Endothelial cell (in vitro differentiated cells): ENCODE results near the gene TBC1D22A. TPM values are rescaled to one million over a fixed set of nuclear protein-coding genes. Genes with fewer than 3 reads are reported as not detected.

Source experiments
- DNase-seq: peaks from one replicate; pipeline ENCODE4 v3.0.0; 2021; ENCODE audit warnings: low spot score
- H3K27ac Mint-ChIP-seq: one replicate; pipeline ENCODE4 v1.8.0; 2021; ENCODE audit warnings: mixed read lengths, inconsistent platforms; ENCODE audit not compliant: unreplicated experiment
- H3K27me3 Mint-ChIP-seq: one replicate; pipeline ENCODE4 v1.8.0; 2021; ENCODE audit warnings: mild to moderate bottlenecking, moderate library complexity, mixed read lengths, inconsistent platforms; ENCODE audit not compliant: unreplicated experiment
- H3K36me3 Mint-ChIP-seq: one replicate; pipeline ENCODE4 v1.8.0; 2021; ENCODE audit warnings: mild to moderate bottlenecking, low read depth, mixed read lengths, inconsistent platforms; ENCODE audit not compliant: unreplicated experiment
- H3K4me1 Mint-ChIP-seq: one replicate; pipeline ENCODE4 v1.8.0; 2021; ENCODE audit warnings: mild to moderate bottlenecking, mixed read lengths, inconsistent platforms; ENCODE audit not compliant: unreplicated experiment
- H3K4me3 Mint-ChIP-seq: one replicate; pipeline ENCODE4 v1.8.0; 2021; ENCODE audit warnings: mild to moderate bottlenecking, mixed read lengths, inconsistent platforms; ENCODE audit not compliant: unreplicated experiment
- H3K9me3 Mint-ChIP-seq: one replicate; pipeline ENCODE4 v1.8.0; 2021; ENCODE audit warnings: mixed read lengths, inconsistent platforms; ENCODE audit not compliant: unreplicated experiment
- CTCF ChIP-seq: fragments of 200-600 bp; sonication (generic); IDR thresholded peaks from one replicate; pipeline ENCODE4 v1.5.0; 2021; ENCODE audit warnings: antibody characterized with exemption; ENCODE audit not compliant: unreplicated experiment
- total RNA-seq: library from RNA; stranded (reverse); fragmentation: NEBNext Ultra II Directional; extraction: Animal tissue kit (Norgen Biotek cat#: 25700); gene quantifications from one replicate; pipeline ENCODE4 v1.2.1, GENCODE V29; 2021; ENCODE audit not compliant: unreplicated experiment

TBC1D22A gene
- total RNA-seq, 1 donor from 2014 or later, result 25.3 TPM

DNA sequence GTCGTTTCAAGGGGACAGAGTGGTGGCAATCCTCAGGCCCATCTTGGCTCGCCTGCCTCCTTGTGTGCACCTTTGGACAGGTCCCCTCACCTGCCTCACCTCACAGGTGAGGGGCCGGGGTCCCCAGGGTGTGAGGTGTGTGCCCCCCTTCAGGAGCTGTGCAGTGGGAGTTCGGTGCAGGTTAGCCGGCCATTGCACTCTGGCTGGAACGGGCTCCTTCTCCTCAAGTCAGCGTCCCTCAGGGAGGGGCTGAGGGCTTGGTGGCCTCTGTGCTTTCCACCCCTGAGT is 269.1 kb downstream of the TBC1D22A start:
- Mint-ChIP-seq H3K27ac (no peak overlapping the region), H3K4me1 (no peaks in the 10 kb centered on the region), H3K4me3 (no peak overlapping the region), H3K36me3 (peaks cover 7% of the 10 kb centered on the region), H3K27me3 (peaks cover 9% of the 10 kb centered on the region), H3K9me3 (no peaks in the 10 kb centered on the region)
- no peak for DNase-seq
- TF ChIP-seq CTCF, result no peak

DNA sequence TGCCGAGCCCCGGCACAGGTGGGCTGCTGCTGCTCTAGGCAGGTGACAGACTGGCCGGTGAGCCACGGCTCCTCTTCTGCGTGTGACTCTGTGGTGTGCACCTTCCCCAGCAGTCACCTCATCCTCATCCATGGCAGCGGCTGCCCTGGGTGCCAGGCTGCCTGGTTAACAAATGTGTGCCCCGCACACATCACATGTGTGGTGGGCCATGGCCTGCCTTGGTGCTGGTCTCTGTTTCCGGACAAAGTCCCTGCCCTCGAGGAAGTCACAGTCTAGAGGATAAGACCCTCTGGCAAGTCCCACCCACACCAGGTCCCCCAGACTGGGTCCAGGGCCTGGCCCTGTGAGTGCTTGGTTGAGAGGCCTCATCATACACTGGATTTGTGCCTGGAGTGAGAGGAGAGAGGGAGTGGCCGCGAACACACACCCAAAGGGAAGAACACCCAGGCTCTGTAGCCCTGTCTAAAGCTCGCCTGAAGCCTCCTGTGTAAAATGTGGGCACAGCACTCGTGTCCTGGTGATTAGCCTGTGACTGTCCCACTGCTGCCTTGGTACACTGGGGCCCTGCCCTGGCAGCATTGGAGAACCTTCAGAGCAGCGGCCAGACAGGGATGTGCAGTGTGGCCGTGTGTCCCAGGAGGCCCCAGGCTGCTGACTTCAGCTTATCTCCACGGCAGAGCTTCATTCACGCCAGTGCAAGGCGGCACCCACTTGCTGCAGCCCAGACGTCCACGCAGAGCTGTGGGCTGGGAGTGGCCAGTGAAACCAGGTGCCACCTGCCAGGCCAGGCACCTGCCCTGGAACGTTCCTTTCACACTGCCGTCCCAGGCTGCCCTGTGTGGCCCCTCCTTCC is 269.9 kb downstream of the TBC1D22A start:
- TF ChIP-seq CTCF, result no peak
- Mint-ChIP-seq H3K36me3 (peaks cover 7% of the 10 kb centered on the region), H3K4me1 (no peaks in the 10 kb centered on the region), H3K27ac (no peak overlapping the region), H3K27me3 (peaks cover 9% of the 10 kb centered on the region), H3K4me3 (no peak overlapping the region), H3K9me3 (no peaks in the 10 kb centered on the region)
- DNase-seq, result no peak

DNA sequence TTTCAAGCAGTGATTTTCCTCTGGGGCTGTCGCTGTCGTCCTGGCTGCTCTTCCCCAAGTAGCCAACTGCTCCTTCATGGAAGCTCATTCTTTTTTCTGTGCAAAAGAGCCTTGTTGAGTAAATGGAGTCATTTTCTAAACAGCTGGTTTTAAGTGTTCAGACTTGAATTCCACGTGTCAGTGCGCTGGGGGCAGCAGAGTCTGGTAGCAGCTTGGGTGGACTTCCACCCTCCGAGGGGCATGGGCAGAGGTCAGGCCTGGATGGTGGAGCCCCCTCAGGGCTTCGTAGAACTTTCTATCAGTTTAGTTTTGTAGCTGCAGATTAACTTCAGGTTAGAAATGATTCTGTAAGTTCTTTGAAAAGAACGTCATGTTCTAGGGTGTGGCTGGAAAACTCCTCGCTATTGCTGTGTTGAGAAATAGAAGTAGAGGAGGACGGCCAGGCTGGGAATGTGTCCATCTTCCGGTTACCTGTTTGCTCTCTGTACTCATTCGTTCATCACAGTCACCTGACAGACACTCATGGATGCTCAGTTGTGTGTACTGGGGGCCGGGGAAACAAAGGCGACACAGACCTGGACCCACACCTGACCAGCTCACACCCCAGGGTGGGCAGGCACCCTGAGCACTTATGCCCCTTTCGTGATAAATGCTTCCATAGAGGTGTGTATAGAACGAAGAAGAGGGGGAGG is 270.7 kb downstream of the TBC1D22A start:
- no peak for TF ChIP-seq CTCF
- no peak for DNase-seq
- Mint-ChIP-seq H3K27me3 (peaks cover 11% of the 10 kb centered on the region), H3K4me1 (no peaks in the 10 kb centered on the region), H3K36me3 (peaks cover 7% of the 10 kb centered on the region), H3K4me3 (no peak overlapping the region), H3K9me3 (no peaks in the 10 kb centered on the region), H3K27ac (no peak overlapping the region)

GRCh38 chr22:47033648-47034000 is 271.2 kb downstream of the TBC1D22A start:
- Mint-ChIP-seq H3K9me3 (no peaks in the 10 kb centered on the region), H3K27me3 (peaks cover 11% of the 10 kb centered on the region), H3K27ac (no peak overlapping the region), H3K36me3 (peaks cover 6% of the 10 kb centered on the region), H3K4me1 (no peaks in the 10 kb centered on the region), H3K4me3 (no peak overlapping the region)
- no peak for DNase-seq
- TF ChIP-seq CTCF, result no peak
